ENCODE measurements around the gene TMEM263. TPM values are rescaled to one million over a fixed set of nuclear protein-coding genes. Genes with fewer than 3 reads are reported as not detected.

Gene TMEM263
- total RNA-seq, 1 donor from 2014 or later: 160 TPM

DNA sequence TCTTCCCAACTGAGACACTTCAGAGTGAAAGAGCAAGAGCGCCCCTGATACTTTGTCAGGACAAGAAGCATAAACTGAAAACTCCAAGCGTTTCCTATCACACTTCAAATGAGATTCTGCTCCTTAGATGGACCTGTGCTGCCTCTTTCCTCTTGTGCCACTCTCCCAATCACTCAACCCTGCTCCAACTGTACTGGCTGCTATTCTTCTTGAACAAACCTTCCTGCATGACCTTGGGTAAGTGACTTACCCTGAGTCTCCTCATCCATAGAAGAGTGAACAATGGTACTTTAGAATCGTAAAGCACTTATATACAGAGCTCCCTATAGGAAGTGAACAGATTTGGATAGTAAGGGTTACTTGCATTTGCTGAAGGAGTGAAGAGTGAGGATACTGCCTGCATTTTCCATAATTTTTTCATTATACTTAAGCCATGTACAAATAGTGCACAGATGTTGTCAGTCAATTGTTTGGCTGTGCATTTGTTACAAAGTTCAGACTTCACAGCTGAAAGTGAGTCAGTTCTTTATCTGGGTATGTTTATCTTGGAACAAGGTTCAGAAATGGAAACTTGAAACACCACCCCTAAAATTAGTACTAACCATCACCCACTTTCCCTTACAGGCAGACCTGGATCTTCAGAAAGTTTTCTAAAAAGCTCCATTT lies 20.4 kb downstream of the TMEM263 start:
- no peak overlapping the region for H3K4me3 Mint-ChIP-seq (ENCODE audit: unreplicated experiment)
- no peaks in the 10 kb centered on the region for H3K9me3 Mint-ChIP-seq (ENCODE audit: unreplicated experiment)
- TF ChIP-seq CTCF (IDR thresholded peaks at IDR 0.05; ENCODE audit: insufficient read depth, low read depth, low read length): no peak
- no peak for TF ChIP-seq EZH2 (IDR thresholded peaks at IDR 0.05; ENCODE audit: insufficient read depth, low read length)
- Histone ChIP-seq H3K36me3 (ENCODE audit: insufficient read depth, low read length) (peaks cover 20% of the 10 kb centered on the region), H3K27me3 (ENCODE audit: insufficient read depth, low read length) (no peaks in the 10 kb centered on the region), H3K27ac (ENCODE audit: low read depth, low read length) (no peak overlapping the region), H3K4me3 (ENCODE audit: insufficient read depth, low read depth, low read length) (no peak overlapping the region), H3K4me2 (ENCODE audit: low read length) (peak overlapping the region; percentile 40), H3K9ac (ENCODE audit: low read length) (no peak overlapping the region), H3K79me2 (ENCODE audit: insufficient read depth, low read length) (peaks cover 33% of the 10 kb centered on the region), H3K9me3 (ENCODE audit: insufficient read depth, low read depth, low read length) (no peaks in the 10 kb centered on the region), H4K20me1 (ENCODE audit: insufficient read depth, low read length) (peaks cover 72% of the 10 kb centered on the region), H2AFZ (ENCODE audit: low read depth, low read length) (no peak overlapping the region), H3K4me1 (ENCODE audit: insufficient read depth, low read length) (peaks cover 41% of the 10 kb centered on the region)
- peaks cover 15% of the 10 kb centered on the region for H3K36me3 Mint-ChIP-seq (ENCODE audit: low read depth, unreplicated experiment)
- peaks cover 32% of the 10 kb centered on the region for H3K4me1 Mint-ChIP-seq (ENCODE audit: low read depth, unreplicated experiment)
- H3K27me3 Mint-ChIP-seq (ENCODE audit: low read depth, unreplicated experiment): no peaks in the 10 kb centered on the region
- H3K27ac Mint-ChIP-seq (ENCODE audit: unreplicated experiment): peak overlapping the region; percentile 17
- no peak for FAIRE-seq
- peak; percentile 75 for DNase-seq (ENCODE audit: low read depth)

DNA sequence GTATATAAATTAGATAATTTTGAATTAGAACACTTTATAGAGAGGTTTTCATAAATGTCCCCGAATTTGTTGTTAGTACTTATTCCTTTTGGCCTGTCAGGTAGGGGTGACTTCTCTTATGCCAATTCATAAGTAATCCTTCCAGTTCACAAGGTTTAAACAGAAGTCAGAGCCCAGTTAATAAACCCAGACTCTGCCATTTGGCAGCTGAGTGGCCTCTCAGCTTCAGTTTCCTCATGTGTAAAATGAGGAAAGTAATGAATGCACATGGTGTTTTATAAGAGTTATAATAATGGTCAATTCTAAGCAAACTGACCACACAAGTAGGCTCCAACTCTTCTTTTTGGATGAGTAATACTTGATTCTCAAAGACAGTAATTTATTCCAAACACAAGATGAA lies 21.0 kb downstream of the TMEM263 start:
- H3K36me3 Mint-ChIP-seq (ENCODE audit: low read depth, unreplicated experiment): peaks cover 14% of the 10 kb centered on the region
- TF ChIP-seq EZH2 (IDR thresholded peaks at IDR 0.05; ENCODE audit: insufficient read depth, low read length): no peak
- TF ChIP-seq CTCF (IDR thresholded peaks at IDR 0.05; ENCODE audit: insufficient read depth, low read depth, low read length): no peak
- no peaks in the 10 kb centered on the region for H3K9me3 Mint-ChIP-seq (ENCODE audit: unreplicated experiment)
- Histone ChIP-seq H3K9me3 (ENCODE audit: insufficient read depth, low read depth, low read length) (no peaks in the 10 kb centered on the region), H4K20me1 (ENCODE audit: insufficient read depth, low read length) (peaks cover 67% of the 10 kb centered on the region), H2AFZ (ENCODE audit: low read depth, low read length) (no peak overlapping the region), H3K36me3 (ENCODE audit: insufficient read depth, low read length) (peaks cover 15% of the 10 kb centered on the region), H3K4me3 (ENCODE audit: insufficient read depth, low read depth, low read length) (no peak overlapping the region), H3K4me2 (ENCODE audit: low read length) (peak overlapping the region; percentile 28), H3K27ac (ENCODE audit: low read depth, low read length) (peak overlapping the region; percentile 11), H3K4me1 (ENCODE audit: insufficient read depth, low read length) (peaks cover 41% of the 10 kb centered on the region), H3K79me2 (ENCODE audit: insufficient read depth, low read length) (peaks cover 28% of the 10 kb centered on the region), H3K27me3 (ENCODE audit: insufficient read depth, low read length) (no peaks in the 10 kb centered on the region), H3K9ac (ENCODE audit: low read length) (no peak overlapping the region)
- no peak overlapping the region for H3K4me3 Mint-ChIP-seq (ENCODE audit: unreplicated experiment)
- DNase-seq (ENCODE audit: low read depth) (no peak), FAIRE-seq (no peak)
- H3K4me1 Mint-ChIP-seq (ENCODE audit: low read depth, unreplicated experiment): peaks cover 32% of the 10 kb centered on the region
- H3K27me3 Mint-ChIP-seq (ENCODE audit: low read depth, unreplicated experiment): no peaks in the 10 kb centered on the region
- no peak overlapping the region for H3K27ac Mint-ChIP-seq (ENCODE audit: unreplicated experiment)
